Heart left ventricle (tissue), 13 donors: ENCODE measurements around the gene TOP1.

Experiments
- CTCF ChIP-seq, 12 donors: fragments of 200-600 bp; sonication (generic) in 4 of 12; IDR thresholded peaks; one replicate each; pipeline versions ENCODE4 v1.5.0 to v1.8.0; 2018 to 2022; ENCODE audit warnings: antibody characterized with exemption in 12 of 12, mild to moderate bottlenecking in 5 of 12
- POLR2A ChIP-seq, 2 donors: fragments of 450-650 bp; IDR thresholded peaks; one replicate each; pipeline ENCODE4 v1.6.1; 2017; ENCODE audit warnings: antibody characterized with exemption in 2 of 2, mild to moderate bottlenecking in 2 of 2, moderate library complexity in 2 of 2
- donor health status: ischemic (EF 13 %, LVEDD 7.1; RV severe dilation, severe dysfunction).
- donor health status: DM: no; HTN: yes; CAD: no.
- donor health status: DM: no; HTN: no; CAD: no.
- donor health status: ischemic (EF 25% LVEDD 6.9; RV normal size, moderate dysfunction).
- donor health status: ischemic (EF 25% LVEDD 5.7; RV mildly dilated, moderate dysfunction).
- donor health status: ischemic (EF 35%, LVEDD 5.7; RV mildly dilated, moderate dysfunction).
- donor health status: nonischemic (EF 11% LVEDD 7.7; RV severe dilation, severe dysfunction).
- donor health status: DM: yes; HTN: yes; CAD: no.
- donor health status: PGD.
- donor health status: ischemic (EF 29% LVEDD 5.4; RV normal size, mild dysfunction).
- donor health status: nonischemic (EF 23%, LVEDD 6.1; RV moderate dilation, normal function).

GRCh38 chr20:41004531-41005360 lies 23.9 kb upstream of the TOP1 start:
- no peak for TF ChIP-seq CTCF (IDR thresholded peaks at IDR 0.05)
- TF ChIP-seq POLR2A (IDR thresholded peaks at IDR 0.05) = no peak
